ENCODE measurements around the gene TDP2.
"Not testable (repeated sequence)": the region's sequence is repeated elsewhere in the genome, so short reads cannot be mapped to it uniquely, and the experiment has no call there.

Gene TDP2

GRCh38 chr6:24667378-24667803, 692 bp upstream of the TDP2 start:
- DNase-seq (ENCODE audit: low read depth): peak; percentile 20
- peak overlapping the region; percentile 99 for H3K4me3 ChIP-seq (ENCODE audit: control insufficient read depth, low read depth, low read length)
- TF ChIP-seq CTCF (conservative IDR thresholded peaks at IDR 0.05; ENCODE audit: control insufficient read depth, insufficient read depth, low read depth, low read length): no peak

DNA sequence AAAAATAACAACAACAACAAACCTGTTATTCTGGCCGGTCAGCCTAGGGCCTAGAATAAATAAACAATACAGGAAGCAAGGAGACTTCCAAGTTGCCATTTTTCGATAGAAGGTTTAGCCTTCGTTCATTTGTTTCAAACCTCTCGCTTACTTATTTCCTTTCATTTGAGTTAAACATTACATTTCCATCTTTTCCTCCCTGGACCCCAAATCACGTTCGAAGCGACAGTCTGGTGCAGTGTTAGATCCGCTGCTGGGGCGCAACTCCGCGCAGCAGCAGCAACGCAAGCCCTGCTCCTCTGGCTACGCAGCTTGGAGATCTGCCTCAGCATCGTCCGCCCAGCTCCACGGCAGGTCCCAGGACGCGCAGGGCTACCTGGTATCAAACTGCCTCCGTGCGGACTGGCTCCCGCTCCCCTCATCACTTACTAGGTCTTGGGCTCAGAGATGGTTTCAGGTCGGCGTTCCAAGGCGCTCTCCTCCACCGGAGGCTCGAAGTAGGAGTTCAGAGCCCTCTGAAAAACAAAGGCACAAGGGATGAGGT, 530 bp downstream of the TDP2 start:
- DNase-seq (ENCODE audit: low read depth): peak; percentile 21
- H3K4me3 ChIP-seq (ENCODE audit: control insufficient read depth, low read depth, low read length): peak overlapping the region; percentile 99
- TF ChIP-seq CTCF (conservative IDR thresholded peaks at IDR 0.05; ENCODE audit: control insufficient read depth, insufficient read depth, low read depth, low read length): no peak

DNA sequence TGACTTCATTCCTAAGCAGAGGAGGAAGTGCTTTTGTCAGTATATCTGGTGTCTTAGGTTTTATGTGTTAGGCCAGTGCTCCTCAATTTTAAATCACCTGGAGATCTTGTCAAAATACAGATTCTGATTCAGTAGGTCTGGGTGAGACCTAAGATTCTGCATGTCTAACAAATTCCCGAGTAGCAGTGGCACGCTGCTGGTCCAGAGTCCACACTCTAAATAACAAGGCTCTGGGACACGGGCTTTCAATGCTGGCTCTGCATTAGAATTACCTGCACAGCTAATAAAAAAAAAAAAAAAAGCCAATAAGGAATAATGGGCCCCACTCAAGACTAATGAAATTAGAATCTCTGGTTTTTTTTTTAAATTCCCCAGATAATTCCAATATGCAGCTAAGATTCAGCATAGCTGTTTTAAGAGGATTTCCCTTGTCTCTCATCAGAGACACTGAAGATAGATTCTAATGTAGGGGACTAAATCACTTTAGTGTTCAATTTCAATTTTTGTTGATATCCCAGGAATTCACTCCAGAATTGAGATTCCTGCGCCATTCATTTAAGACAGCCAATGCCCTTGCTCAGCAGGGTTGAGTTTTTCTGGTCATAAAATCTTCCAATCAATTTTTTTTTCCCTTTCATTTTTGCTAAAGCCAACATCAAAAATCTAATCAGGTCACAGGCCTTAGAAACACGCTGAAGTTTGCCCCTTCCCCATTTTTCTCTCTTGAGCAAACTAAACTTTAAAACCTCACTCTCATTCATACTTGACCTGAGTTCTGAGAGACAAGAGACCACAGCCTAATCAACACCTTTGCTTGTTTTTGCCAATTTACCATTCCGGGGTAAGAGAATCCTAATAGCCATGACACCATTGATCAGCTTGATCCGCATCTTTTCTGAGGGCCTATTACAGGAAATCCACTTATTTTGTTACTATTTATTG, 2.4 kb downstream of the TDP2 start:
- no peak for TF ChIP-seq CTCF (conservative IDR thresholded peaks at IDR 0.05; ENCODE audit: control insufficient read depth, insufficient read depth, low read depth, low read length)
- DNase-seq (ENCODE audit: low read depth): no peak
- no peak overlapping the region for H3K4me3 ChIP-seq (ENCODE audit: control insufficient read depth, low read depth, low read length)

DNA sequence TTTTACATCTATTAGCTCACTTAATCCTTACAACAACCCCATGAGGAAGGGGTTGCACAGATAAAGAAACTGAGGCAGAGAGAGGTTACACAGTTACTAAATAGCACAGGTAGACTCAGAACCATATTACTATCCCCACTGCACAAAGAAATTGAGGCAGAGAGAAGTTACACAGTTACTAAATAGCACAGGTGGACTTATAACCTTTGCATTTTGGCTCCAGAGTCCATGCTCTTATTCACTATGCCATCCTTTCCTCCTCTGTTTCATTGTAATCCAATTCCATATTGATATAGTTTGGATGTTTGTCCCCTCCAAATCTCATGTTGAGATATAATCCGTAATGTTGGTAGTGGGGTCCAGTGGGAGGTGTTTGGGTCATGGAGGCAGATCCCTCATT, 3.5 kb downstream of the TDP2 start:
- H3K4me3 ChIP-seq (ENCODE audit: control insufficient read depth, low read depth, low read length): no peak overlapping the region
- TF ChIP-seq CTCF (conservative IDR thresholded peaks at IDR 0.05; ENCODE audit: control insufficient read depth, insufficient read depth, low read depth, low read length): no peak
- DNase-seq (ENCODE audit: low read depth): no peak

GRCh38 chr6:24662236-24662635, 4.5 kb downstream of the TDP2 start:
- DNase-seq (ENCODE audit: low read depth): no peak
- H3K4me3 ChIP-seq (ENCODE audit: control insufficient read depth, low read depth, low read length): no peak overlapping the region
- TF ChIP-seq CTCF (conservative IDR thresholded peaks at IDR 0.05; ENCODE audit: control insufficient read depth, insufficient read depth, low read depth, low read length): no peak

- DNase-seq (ENCODE audit: low read depth); H3K4me3 ChIP-seq (ENCODE audit: control insufficient read depth, low read depth, low read length): not testable (repeated sequence)
Measured at GRCh38 chr6:24661759-24662158, 4.9 kb downstream of the TDP2 start.

DNA sequence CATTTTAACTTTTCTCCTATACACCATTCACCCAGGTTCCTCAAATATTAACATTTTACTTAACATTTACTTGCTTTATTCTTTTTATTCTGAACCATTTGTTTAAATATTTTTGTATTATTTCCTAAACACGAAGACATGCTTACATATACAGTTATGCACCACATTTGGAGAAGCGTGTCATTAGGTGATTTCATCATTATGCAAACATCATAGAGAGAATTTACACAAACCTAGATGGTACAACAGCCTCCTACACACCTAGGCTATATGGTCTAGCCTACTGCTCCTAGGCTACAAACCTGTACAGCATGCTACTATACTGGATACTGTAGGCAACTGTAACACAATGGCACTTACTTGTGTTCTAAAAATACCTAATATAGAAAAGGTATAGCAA, 6.6 kb downstream of the TDP2 start:
- no peak for TF ChIP-seq CTCF (conservative IDR thresholded peaks at IDR 0.05; ENCODE audit: control insufficient read depth, insufficient read depth, low read depth, low read length)

More for the DNA sequence above, 6.6 kb downstream of the TDP2 start:
- no peak overlapping the region for H3K4me3 ChIP-seq (ENCODE audit: control insufficient read depth, low read depth, low read length)
- DNase-seq (ENCODE audit: low read depth): no peak

Measured in fibroblast of mammary gland (primary cell).